ENCODE measurements around the gene TMEM150B.
A peak's percentile ranks its signal among the peaks of the same experiment; 100 is the strongest.

The TMEM150B gene

GRCh38 chr19:55305491-55305890 is 19.6 kb downstream of the TMEM150B start:
- DNase-seq (ENCODE audit: low read depth) = peak; percentile 26

- no peak for DNase-seq (ENCODE audit: low read depth)
These were observed 20.2 kb downstream of the TMEM150B start for GRCh38 chr19:55304980-55305379.

- DNase-seq (ENCODE audit: low read depth) = no peak
These were observed 20.7 kb downstream of the TMEM150B start for GRCh38 chr19:55304279-55304978.

DNA sequence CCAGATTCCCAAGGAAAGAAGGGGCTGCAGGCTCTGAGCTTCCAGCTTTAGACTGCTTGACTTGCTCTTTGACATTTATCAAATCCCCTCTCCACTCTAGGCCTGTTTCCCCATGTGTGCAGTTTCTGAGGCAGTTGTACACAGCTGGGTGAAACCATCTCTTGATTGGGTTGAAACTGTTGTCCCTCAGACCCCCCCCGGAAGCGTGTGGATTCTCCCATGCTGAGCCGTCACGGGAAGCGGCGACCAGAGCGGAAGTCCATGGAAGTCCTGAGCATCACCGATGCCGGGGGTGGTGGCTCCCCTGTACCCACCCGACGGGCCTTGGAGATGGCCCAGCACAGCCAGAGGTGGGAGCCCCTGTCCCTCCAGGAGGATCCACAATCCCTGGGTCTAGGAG is 21.7 kb downstream of the TMEM150B start:
- no peak for DNase-seq (ENCODE audit: low read depth)

DNA sequence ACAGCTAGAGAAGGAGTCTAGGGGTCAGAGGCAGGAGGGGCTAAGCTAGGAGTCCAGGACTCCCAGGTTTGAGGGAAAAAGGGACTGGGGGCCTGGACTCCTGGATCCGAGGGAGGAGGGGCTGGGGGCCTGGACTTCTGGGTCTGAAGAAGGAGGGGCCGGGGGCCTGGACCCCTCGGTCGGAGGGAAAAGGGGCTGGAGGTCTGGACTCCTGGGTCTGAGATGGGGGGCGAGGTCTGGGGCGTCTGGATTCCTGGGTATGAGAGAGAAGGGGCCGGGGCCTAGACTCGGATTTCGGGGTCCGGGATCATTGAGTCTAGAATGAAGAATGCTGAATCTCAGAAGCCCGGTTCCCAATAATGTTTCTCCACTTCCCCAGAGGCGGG is 22.8 kb downstream of the TMEM150B start:
- no peak for DNase-seq (ENCODE audit: low read depth)

DNA sequence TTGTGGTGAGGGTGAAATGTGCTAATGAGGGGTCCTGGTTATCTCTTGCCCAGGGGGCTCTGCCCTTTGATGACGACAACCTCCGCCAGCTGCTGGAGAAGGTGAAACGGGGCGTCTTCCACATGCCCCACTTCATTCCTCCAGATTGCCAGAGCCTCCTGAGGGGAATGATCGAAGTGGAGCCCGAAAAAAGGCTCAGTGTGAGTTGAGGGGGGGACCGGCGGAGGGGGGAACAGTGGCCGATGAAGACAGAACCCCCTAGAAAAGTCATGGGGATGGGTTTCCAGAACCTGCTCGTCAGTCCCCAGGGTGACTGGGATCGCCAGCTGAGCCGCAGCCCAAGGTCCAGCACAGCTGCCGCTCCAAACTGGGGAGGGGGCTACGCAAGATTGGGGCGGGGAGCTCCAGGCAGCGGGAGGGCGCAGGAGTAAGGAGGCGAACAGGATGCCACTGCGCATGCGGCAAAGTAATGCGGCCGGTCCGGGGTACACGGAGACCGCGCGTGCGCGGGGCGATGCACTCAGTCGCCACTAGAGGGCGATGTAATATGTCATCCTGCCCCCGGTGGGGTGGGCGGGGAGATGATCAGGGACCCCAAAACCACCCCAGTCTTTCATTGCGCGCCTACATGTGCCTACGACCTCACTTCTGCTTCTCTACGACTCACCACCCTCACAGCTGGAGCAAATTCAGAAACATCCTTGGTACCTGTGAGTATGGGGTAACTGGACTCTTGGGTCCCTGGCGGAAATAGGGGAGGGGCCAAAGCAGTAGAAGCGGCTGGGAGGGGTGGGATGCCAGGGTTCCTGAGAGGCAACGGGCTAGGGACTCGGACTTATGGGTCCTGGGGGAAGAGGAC is 23.5 kb downstream of the TMEM150B start:
- peak; percentile 95 for DNase-seq (ENCODE audit: low read depth)

- no peak for DNase-seq (ENCODE audit: low read depth)
These were observed 24.2 kb downstream of the TMEM150B start for GRCh38 chr19:55300886-55301458.

GRCh38 chr19:55299991-55300390 is 25.1 kb downstream of the TMEM150B start:
- DNase-seq (ENCODE audit: low read depth) = no peak

DNA sequence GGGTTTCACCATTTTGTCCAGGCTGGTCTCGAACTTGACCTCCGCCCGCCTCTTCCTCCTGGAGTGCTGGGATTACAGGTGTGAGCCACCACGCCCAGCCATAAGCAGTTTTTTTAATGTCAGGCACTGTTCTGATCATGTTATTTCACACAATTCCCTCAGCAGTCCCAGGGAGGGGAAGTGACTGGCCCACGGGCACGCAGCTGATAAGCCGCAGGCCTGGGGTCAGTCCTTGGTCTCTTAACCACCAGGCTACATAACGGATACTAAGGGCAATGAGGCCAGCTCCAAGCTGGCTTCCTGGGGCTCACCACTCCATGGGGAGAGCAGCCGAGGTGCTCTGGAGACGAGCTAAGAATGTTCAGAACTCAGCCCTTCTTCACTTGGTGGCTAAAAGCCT is 27.9 kb downstream of the TMEM150B start:
- no peak for DNase-seq (ENCODE audit: low read depth)

GRCh38 chr19:55289117-55289796 is 35.9 kb downstream of the TMEM150B start:
- no peak for DNase-seq (ENCODE audit: low read depth)

- DNase-seq (ENCODE audit: low read depth) = no peak
These were observed 37.6 kb downstream of the TMEM150B start for GRCh38 chr19:55287361-55288079.

GRCh38 chr19:55285229-55285890 is 39.8 kb downstream of the TMEM150B start:
- no peak for DNase-seq (ENCODE audit: low read depth)

- DNase-seq (ENCODE audit: low read depth) = no peak
These were observed 40.6 kb downstream of the TMEM150B start for GRCh38 chr19:55284405-55285058.

DNA sequence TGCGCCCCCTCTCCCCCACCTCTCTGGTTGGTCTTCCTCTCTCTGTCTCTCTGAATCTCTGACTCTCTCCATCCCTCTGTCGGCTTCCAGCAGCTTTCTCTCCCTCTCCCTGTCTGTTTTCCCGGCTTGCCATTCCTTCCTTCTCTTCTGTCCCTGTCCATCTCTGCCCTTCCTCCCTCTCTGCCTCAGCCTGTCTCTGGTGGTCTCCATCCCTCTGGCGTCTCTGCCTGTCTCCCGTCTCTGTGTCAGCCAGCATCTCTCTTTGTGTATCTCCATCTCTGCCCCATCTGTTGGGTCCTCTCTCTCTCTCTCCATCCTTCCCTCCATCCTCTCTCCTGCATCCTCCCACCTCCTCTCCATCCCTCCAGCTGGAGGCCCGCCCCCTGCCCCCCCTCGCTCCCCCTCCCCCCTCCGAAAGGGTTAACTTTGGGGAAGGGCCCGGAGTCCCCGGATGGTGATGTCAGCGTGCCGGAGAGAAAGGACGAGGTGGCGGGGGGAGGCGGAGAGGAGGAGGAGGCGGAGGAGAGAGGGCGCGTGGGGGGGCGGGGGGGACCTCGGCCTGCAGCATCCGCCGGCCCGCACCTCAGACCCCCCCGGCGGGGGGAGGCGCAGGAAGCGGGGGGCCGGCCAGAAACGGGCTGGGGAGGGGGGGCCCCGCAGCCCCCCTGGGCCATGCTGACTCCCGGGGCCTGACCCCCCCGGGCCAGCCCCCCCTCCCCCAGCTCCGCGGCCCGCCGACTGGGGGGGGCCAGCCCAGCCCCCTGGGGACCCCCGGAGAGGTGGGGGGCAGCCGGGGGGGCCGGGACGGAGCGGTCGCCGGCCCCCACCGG is 41.4 kb downstream of the TMEM150B start, which contains the start of gene BRSK1:
Gene BRSK1 (plus strand): TSS at position 450 of the 830 bp plus-strand sequence. CDS start 446 bp downstream, outside the sequence.
- peak; percentile 33 for DNase-seq (ENCODE audit: low read depth)

DNA sequence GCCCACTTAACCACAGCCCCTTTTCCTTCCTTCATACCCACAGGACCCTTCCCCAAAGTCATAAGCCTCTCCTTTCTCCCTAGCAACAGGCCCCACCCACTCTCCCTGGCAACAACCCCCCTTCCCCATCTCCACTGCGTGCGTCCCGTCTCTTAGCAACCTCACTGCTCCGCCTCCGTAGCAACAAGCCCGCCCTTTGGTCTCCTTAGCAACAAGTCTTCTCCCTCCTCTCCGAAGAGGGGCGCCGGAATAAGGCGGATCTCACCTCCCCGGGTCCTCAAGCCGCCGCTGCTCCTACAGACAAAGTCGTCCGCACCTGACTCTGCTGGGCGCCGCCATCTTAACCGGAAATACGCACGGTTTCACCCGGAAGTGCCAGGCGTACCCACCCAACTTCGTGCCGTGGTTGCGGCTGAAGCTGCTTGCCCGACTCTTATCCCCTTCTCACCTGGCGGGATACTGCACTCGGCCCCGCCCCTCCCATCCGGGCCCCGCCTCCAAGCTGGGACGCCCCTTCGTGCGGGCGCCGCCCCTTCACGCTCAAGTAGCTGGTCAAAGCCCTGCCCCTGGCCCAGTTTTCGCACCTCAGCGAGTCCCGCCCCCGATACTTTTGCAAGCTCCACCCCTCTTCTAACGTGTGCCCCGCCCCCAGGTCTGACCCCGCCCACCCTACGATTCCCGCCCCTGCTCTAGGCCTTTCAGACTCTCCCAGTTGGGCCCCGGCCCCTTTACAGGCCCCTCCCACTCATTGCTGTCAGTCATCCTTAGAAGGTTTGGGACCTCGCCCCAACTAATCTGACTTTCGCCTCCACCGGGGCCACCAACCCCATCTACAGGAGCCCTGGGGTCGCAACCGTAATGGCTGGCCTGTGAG is 45.1 kb downstream of the TMEM150B start, which contains the start of gene HSPBP1:
Gene HSPBP1 (minus strand): TSS at position 341 of the 874 bp plus-strand sequence. CDS start 502 bp downstream, outside the sequence.
- peak; percentile 91 for DNase-seq (ENCODE audit: low read depth)

- no peak for DNase-seq (ENCODE audit: low read depth)
These were observed 45.8 kb downstream of the TMEM150B start for GRCh38 chr19:55279340-55279739.

GRCh38 chr19:55278391-55279135 is 46.6 kb downstream of the TMEM150B start:
- no peak for DNase-seq (ENCODE audit: low read depth)

- DNase-seq (ENCODE audit: low read depth) = no peak
These were observed 47.6 kb downstream of the TMEM150B start for GRCh38 chr19:55277494-55277893.

Measured in stimulated activated CD8-positive, alpha-beta memory T cell treated with anti-CD3 and anti-CD28 coated beads, Interleukin-4, amount 100 ng/mL, for 24 hours (primary cell).